ENCODE results near the gene PSPN. TPM values are rescaled to one million over a fixed set of nuclear protein-coding genes. Genes with fewer than 3 reads are reported as not detected.

PSPN gene
- total RNA-seq, 3 donors from 2014 or later: 0.32 to 0.66 (median 0.59) TPM

DNA sequence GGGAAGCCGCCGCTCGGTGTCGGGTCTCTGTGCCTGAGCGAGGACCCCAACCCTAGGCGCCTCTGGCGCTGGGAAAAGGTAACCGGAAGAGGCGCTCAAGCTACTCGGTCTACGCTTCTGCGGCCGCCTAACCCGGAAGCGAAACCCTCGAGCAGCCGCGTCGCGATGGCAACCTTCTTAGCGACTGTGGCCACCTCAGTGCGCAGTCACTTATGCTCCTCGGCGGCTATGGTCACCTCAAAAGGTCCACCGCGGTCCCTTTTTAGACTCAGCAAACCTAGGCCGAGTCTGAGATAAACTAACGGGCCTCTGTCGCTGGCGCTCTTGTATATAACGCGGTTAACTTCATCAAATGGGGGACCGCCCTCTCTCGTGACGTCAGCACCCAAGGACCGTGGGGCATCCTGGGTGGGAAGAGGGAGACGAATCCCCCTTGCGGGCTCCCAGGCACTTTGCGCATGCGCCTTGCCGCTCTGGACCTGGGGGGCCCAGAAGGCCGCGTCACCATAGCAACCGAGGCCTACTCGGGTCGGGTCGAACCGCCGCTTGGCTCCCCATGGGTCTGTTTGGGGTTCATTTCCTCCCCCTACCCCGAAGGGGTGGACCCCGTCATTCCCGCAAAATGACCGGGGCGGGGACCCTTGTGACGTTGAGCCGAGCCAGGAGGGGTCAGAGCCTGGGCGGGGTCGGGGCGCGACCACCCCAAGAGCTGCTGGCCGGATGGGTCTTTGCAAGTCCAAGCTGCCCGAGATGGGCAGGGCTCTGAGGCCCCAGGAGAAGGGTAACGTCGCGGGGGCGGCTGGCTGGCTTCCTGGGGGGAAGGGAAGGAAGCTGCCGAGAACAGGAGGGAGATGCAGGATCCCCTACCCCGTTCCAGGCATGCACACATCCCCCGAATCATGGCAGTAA is 17.6 kb upstream of the PSPN start, which contains the start of gene GTF2F1:
Gene GTF2F1 (minus strand): TSS at position 91 of the 909 bp plus-strand sequence. CDS start 169 bp downstream, outside the sequence.
- intact Hi-C loops (cut with DNase I; ENCODE audit: low total_unique reads): no loop called here

GRCh38 chr19:6392221-6393073 is 16.7 kb upstream of the PSPN start:
- H3K27me3 ChIP-seq: no peaks in the 10 kb centered on the region
- intact Hi-C loops (cut with DNase I; ENCODE audit: low total_unique reads): no loop called here
- H3K27ac ChIP-seq: peak overlapping the region; percentile 97 to 99

More for the DNA sequence above, 17.6 kb upstream of the PSPN start, which contains the start of gene GTF2F1:
- no peaks in the 10 kb centered on the region for H3K9me3 ChIP-seq
- H3K4me3 ChIP-seq: peak within 1 kb of the TSS; percentile 81 to 86 (median 83)
- TF ChIP-seq CTCF (IDR thresholded peaks at IDR 0.05) (no peak), POLR2A (IDR thresholded peaks at IDR 0.05) (peak; percentile 21), POLR2AphosphoS5 (IDR thresholded peaks at IDR 0.05) (peak; percentile 32 to 77 (median 56))
- H3K4me1 ChIP-seq: peaks cover 0 to 8% of the 10 kb centered on the region in 2 donors
- DNase-seq (ENCODE audit: low spot score in 2 of 2): peak; percentile 87 to 89
- H3K27me3 ChIP-seq: no peaks in the 10 kb centered on the region
- H3K27ac ChIP-seq: peak within 1 kb of the TSS; percentile 97 to 99
- H3K36me3 ChIP-seq: no peaks in the 10 kb centered on the region

GRCh38 chr19:6387372-6387771 is 11.6 kb upstream of the PSPN start:
- Histone ChIP-seq H3K27ac (no peak overlapping the region), H3K4me1 (peaks cover 0 to 7% of the 10 kb centered on the region in 2 donors), H3K9me3 (no peaks in the 10 kb centered on the region), H3K4me3 (no peak overlapping the region), H3K36me3 (no peaks in the 10 kb centered on the region), H3K27me3 (no peaks in the 10 kb centered on the region)
- intact Hi-C loops (cut with DNase I; ENCODE audit: low total_unique reads): no loop called here
- no peak for TF ChIP-seq POLR2A (IDR thresholded peaks at IDR 0.05)
- no peak for TF ChIP-seq POLR2AphosphoS5 (IDR thresholded peaks at IDR 0.05)
- TF ChIP-seq CTCF (IDR thresholded peaks at IDR 0.05): no peak
- no peak for DNase-seq (ENCODE audit: low spot score in 2 of 2)

More at GRCh38 chr19:6392221-6393073, 16.7 kb upstream of the PSPN start:
- H3K9me3 ChIP-seq: no peaks in the 10 kb centered on the region
- peak overlapping the region; percentile 81 to 86 (median 83) for H3K4me3 ChIP-seq
- no peak for DNase-seq (ENCODE audit: low spot score in 2 of 2)
- peaks cover 0 to 8% of the 10 kb centered on the region in 2 donors for H3K4me1 ChIP-seq
- no peaks in the 10 kb centered on the region for H3K36me3 ChIP-seq
- TF ChIP-seq POLR2A (IDR thresholded peaks at IDR 0.05) (no peak), CTCF (IDR thresholded peaks at IDR 0.05) (no peak), POLR2AphosphoS5 (IDR thresholded peaks at IDR 0.05) (no peak)

GRCh38 chr19:6384381-6384780 is 8.6 kb upstream of the PSPN start:
- H3K9me3 ChIP-seq: no peaks in the 10 kb centered on the region
- no peak for DNase-seq (ENCODE audit: low spot score in 2 of 2)
- no peak overlapping the region for H3K4me3 ChIP-seq
- intact Hi-C loops (cut with DNase I; ENCODE audit: low total_unique reads): no loop called here
- H3K27me3 ChIP-seq: no peaks in the 10 kb centered on the region
- TF ChIP-seq POLR2A (IDR thresholded peaks at IDR 0.05): no peak
- no peak for TF ChIP-seq POLR2AphosphoS5 (IDR thresholded peaks at IDR 0.05)
- no peak for TF ChIP-seq CTCF (IDR thresholded peaks at IDR 0.05)
- no peaks in the 10 kb centered on the region for H3K4me1 ChIP-seq
- H3K36me3 ChIP-seq: peaks cover 20% of the 10 kb centered on the region
- no peak overlapping the region for H3K27ac ChIP-seq

All from breast epithelium (tissue), 4 donors.